COR-L47 (cell line): ENCODE data around the gene ATOX1.
A peak's percentile ranks its signal among the peaks of the same experiment; 100 is the strongest.

Experiments used
- DNase-seq: peaks from one replicate; lab custom pipeline; 2025; lab: John Stamatoyannopoulos, UW

Gene ATOX1

GRCh38 chr5:151770383-151771258, 12.2 kb upstream of the ATOX1 start:
- peak; percentile 79 for DNase-seq

DNA sequence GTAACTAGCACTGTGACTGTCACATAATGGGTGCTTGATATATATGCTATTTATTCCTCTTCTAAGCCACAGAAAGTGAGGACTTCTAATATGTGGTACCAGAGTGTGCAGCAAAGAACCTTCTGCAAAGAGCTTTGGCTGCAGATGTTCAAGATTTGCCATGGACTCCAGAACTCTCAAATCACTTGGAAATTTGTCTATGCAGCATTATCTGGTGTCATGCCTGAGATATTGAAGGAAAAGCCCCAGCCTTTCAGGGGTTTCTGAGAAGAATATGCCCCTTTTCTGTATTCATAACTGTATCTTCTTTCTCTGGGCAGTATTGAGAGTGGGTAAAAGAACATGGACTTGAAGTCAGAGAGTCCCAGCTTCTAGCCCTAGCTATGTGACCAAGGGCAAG, 8.5 kb upstream of the ATOX1 start:
- no peak for DNase-seq

- no peak for DNase-seq
Measured at GRCh38 chr5:151764801-151765200, 6.4 kb upstream of the ATOX1 start.

GRCh38 chr5:151758141-151758429, 346 bp downstream of the ATOX1 start:
- DNase-seq = no peak

DNA sequence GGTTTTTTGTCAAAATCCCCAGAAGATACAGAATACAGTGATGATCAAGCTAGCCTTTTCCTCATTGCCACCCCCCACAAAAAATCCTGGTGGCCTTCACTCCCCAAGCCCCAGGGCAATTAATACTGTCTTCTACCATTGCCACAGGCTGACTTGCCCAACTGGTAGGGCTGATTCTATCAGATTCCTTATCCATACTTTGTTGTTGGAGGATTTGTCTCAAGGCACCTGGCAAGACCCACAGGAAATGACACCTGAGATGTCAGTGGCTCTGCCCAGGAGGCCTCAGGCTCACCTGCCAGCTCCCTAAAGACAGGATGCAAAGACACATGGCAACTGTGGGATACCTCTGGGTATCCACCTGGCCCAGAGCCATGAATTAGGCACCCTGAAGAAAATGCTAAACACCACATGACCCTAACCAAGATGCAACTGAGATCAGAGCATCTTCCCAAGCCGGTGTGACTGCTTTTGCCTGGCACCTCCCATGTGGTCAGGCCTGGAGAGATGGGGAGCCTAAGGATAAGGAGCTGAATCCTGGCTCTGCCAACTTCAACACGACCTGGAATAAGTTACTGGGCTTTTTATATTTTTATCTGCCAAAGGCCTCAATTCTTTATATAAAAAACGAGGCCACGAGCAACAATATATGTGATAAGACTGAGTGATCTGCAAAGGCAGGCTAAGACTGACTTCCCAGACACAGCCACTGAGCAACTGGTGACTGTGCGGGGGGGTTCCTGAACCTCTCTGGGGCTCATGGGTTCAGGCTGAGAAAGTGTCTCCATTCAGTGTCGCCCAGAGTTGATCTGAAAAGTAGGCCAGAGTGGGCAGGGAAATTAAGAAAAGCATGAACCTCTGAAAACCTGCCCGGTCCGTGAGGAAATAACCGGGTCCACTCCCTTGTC, 944 bp downstream of the ATOX1 start:
- no peak for DNase-seq

DNA sequence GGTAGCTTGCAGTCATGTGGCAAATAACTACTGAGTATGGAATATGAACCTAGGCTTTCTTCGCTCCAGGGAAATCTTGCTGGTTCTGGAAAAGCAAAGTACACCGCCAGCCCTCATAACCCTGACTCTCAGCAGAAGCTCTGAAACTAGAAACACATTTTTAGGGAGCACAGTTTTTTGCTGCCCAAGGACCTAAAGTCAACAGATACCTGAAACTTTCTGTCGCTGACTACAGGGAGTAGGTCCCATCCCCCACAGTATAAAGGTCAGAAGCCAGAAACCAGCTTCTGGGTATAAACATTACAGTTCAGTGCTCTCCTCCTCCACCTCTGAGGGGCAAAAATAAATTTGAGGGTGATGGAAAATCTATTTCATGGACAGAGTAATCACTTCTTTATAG, 3.0 kb downstream of the ATOX1 start:
- DNase-seq = no peak

DNA sequence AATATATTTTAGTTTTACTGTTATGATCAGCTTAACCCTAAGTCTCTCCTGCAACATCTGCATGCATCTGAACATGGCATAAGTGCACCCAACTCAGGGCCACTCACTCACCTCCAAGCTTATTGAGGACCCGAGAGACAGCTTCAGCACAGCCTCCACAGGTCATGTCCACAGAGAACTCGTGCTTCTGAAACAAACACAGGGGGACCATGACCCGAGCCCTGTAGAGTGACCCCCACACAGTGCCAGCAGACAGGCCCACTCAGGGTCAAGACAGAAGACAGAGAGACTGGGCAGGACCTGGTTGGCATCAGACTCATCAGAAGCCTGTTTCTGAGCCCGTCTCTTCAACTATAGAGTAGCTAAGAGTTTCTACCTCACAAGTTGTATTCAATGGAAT, 6.8 kb downstream of the ATOX1 start:
- no peak for DNase-seq

- DNase-seq = no peak
Measured at GRCh38 chr5:151751091-151751490, 7.3 kb downstream of the ATOX1 start.

DNA sequence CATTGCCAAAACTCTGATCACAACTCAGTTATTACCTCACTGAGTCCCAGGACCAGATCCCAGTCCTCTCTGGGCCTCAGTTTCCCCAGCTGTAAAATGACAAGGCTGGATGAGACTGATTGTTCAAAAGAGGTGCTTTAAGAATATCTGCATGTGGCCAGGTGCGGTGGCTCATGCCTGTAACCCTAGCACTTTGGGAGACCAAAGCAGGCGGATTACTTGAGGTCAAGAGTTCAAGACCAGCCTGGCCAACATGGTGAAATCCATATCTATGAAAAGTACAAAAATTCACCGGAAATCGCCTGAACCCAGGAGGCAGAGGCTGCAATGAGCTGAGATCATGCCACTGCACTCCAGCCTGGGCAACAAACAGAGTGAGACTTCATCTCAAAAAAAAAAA, 8.3 kb downstream of the ATOX1 start:
- no peak for DNase-seq

DNA sequence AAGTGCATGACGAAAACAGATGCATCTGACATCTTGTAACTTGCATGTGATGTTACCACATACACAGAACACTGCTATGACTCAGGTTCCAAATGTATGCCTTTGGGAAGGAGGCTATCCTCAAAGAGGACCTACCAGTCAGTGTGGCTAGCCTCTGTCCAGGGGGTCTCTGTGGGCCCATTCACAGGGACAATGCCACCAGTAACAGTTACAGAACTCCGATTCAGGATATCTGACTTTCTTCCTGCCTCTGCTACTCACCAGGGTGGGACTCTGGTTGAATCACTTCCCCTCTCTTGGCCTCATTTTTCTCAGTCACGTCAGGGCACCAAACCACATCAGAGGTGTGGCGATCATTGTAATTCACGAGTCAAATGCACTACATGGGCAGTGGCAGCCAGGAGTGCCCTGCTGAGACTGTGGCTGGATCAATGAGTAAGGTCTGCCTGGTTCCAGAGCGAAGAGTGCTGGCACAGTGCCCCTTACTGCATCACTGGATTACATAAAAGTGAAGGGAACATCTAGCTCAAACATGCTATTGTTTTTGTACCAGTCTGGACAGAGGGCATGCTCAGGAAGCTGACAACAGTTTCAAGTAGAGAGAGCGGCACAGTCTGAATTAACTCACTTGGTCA, 13.2 kb downstream of the ATOX1 start:
- DNase-seq = no peak

DNA sequence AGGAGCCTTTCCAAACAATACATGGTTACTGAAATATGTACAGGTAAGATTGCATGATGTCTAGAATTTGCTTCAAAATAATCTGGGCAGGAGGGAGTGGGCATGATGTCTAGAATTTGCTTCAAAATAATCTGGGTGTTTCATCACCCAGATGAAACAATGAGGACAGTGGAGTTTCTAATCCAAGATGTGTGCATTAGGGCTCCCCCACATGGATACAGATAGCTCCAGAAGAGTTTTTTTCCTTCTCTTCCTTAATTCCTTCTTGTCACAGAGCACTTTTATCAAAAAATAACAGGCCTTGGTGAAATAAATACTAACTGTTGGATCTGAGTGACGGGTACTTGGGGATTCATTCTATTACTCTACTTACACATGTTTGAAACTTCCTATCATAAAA, 14.9 kb downstream of the ATOX1 start:
- no peak for DNase-seq

DNA sequence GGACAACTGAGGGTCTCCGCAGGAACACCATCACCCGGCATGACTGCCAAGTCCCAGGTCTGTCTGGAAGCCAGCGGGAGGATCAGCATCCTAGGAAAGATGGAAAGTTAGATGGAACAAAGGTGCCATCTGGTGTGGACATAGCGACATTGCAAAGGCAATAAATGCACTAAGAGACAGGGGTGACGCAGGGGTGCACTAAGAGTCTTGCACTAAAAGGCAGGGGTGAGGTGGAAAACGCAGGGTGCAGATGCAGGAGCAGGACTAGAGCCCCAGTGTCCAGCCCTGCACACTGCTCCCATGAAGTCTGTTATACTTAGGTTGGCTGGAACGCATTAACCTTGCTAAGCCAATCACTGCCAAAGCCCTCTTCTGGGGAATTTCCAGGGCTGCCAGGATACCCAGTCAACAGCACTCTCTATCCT, 15.5 kb downstream of the ATOX1 start:
- peak; percentile 19 for DNase-seq

- no peak for DNase-seq
Measured at GRCh38 chr5:151741678-151742423, 16.6 kb downstream of the ATOX1 start.

- DNase-seq = no peak
Measured at GRCh38 chr5:151740958-151741373, 17.5 kb downstream of the ATOX1 start.

GRCh38 chr5:151740336-151740942, 18.0 kb downstream of the ATOX1 start:
- peak; percentile 19 for DNase-seq

DNA sequence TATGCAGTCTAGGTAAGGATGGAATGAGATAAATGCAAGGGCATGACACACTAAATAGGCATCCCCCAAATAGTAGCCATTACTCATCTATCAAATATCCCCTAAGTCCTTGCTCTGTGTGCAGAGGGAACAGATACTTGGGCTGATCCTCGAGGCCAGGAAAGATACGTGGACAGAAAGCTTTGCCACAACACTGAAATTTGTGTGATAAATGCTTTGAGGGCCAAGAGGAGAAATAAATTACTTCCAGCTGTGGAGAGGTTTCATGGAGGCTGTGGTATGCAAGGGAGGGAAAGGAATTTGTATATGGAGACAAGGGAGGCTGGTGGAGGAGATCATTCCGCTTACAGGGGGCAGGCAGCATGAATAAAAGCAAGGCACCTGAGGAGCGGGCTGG, 18.5 kb downstream of the ATOX1 start:
- DNase-seq = no peak

DNA sequence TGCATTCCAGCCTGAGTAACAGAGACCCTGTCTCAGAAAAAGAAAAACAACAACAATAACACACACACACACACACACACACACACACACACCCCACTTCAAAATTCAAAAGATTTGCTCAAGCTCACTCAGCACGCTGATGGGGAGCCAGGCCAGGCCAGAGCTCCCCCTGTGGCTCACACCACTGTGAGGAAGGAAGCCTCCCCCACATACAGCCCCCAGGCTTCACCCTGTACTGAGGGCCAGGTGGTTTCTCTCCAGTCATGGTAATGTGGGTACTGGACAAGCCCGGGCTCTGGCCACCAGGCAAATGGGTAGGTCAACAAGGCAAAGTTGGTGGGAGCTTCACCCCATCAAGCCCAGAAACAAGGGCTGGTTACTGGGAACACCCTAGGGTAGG, 19.0 kb downstream of the ATOX1 start:
- no peak for DNase-seq

GRCh38 chr5:151738125-151738848, 20.1 kb downstream of the ATOX1 start:
- no peak for DNase-seq

DNA sequence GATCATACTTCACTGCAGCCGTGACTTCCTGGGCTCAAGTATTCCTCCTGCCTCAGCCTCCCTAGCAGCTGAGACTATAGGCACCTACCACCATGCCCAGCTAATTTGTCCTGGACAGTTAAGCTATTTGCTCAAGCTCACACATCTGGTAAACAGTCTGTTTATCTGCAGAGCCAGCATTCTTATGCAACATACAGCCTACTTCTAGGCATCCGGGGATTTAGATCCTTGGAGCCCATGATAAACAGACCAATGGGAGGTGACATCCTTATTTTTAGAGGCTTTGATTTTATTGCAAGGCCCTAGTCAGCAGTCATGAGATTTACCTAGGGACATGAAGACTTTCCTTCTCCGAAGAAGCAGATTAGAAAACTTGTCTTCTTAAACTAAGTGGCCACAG, 21.0 kb downstream of the ATOX1 start:
- DNase-seq = no peak

- no peak for DNase-seq
Measured at GRCh38 chr5:151735646-151736045, 22.8 kb downstream of the ATOX1 start.

GRCh38 chr5:151734064-151734408, 24.4 kb downstream of the ATOX1 start:
- no peak for DNase-seq
